Stimulated activated CD8-positive, alpha-beta memory T cell treated with anti-CD3 and anti-CD28 coated beads, Interleukin-7, amount 100 ng/mL, for 24 hours (primary cell): ENCODE measurements around the gene SCRN1.

ENCODE experiments used
- DNase-seq: peaks from one replicate; pipeline ENCODE4 v3.0.0-alpha.2; 2020; ENCODE audit warnings: low read depth

SCRN1 gene

GRCh38 chr7:30003098-30003497 is 13.5 kb upstream of the SCRN1 start:
- no peak for DNase-seq

DNA sequence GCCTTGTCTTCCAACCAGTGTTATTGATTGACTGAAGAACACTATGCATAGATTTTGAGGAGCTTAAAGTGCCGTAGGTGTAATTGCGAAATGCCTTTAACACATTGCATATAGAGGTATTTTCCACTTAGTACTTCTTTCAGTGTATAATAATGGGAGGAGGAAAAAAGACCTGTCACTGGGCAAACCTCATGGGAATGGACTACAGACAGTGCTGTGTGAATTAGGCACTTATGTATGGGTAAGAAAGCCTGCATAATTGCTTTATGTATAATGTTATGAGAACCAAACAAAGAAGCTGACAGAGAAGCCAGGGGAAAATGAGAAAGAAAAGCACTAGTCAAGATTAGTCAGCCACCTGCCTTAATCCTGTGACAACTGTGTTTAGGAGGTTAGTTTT is 12.4 kb upstream of the SCRN1 start:
- DNase-seq, result no peak

DNA sequence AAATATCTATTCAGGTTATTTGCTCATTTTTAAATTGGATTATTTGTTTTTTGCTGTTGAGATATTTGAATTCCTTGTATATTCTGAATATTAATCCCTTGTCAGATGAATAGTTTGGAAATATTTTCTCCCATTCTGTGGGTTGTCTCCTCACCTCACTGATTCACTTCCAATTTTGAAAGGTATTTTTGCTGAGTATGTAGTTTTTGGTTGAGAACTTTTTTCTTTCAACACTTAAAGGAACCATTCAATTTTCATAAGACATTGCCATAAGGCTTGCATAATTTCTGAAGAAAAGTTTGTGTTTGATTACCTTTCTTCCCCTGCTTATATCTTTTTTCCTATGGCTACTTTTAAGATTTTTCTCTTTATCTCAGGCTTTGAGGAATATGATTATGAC is 8.9 kb upstream of the SCRN1 start:
- no peak for DNase-seq

DNA sequence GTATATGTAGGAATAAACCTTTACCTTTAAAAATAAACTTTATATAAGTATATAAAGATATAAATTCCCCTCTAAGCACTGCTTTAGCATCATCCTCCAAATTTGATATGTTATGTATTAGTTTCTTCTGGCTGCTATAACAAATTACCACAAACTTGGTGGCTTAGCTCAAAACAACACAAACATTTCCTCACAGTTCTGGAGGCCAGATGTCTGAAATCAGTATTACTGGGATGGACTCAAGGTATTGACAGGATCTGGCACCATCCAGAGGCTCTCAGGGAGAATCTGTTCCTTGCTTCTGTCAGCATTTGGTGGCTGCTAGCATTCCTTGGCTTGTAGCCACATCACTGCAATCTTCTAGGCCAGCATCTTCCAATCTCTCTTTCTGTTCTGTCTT is 6.7 kb upstream of the SCRN1 start:
- no peak for DNase-seq

DNA sequence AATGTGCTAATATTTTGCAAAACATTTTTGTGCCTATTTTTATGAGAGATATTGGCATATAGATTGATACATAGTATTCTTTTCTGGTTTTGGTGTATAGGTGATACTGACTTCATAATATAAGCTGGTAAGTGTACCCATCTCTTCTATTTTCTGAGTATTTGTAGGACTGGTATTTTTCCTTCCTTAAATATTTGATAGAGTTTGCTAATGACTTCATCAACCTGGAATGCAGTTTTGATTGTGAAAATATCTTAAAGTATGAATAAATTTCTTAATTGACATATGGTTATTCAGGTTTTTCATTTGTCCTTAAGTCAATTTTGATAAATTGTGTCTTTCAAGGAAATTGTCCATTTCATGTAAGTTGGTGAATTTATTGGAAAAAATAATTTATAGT is 6.1 kb upstream of the SCRN1 start:
- no peak for DNase-seq

DNA sequence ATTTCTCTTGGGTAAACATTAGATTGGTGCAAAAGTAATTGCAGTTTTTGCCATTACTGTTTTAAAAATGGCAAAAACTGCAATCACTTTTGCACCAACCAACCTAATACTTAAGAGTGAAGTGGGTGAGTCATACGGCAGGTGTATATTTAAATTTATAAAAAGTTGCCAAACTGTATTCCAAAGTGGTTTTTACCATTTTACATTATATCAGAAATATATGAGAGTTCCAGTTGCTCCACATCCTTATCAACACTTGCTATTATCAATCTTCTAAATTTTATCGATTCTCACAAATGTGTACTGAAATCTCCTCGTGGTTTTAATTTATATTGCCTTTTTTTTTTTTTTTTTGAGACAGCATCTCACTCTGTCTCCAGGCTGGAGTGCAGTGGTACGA is 3.5 kb upstream of the SCRN1 start:
- DNase-seq, result no peak

- DNase-seq, result no peak
These were observed 2.3 kb upstream of the SCRN1 start for GRCh38 chr7:29991937-29992336.

DNA sequence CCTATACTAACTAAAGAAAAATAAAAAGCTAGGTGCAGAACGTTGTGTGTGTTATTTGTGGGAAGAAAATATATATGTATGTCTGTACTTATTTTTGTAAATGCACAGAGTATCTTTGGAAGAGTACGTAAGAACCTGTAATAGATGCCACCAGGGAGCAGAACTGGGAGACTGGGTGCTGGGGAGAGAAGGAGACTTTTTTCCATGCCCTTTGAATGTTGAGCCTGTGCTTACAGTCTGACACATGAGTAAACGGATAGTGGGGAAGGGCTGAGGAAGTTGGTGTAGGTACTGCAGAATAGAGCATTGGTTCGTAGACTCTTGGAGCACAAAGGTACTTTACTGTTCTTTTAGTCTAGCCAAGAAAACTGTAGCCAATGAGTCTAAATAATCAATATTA is 1.3 kb upstream of the SCRN1 start:
- no peak for DNase-seq

DNA sequence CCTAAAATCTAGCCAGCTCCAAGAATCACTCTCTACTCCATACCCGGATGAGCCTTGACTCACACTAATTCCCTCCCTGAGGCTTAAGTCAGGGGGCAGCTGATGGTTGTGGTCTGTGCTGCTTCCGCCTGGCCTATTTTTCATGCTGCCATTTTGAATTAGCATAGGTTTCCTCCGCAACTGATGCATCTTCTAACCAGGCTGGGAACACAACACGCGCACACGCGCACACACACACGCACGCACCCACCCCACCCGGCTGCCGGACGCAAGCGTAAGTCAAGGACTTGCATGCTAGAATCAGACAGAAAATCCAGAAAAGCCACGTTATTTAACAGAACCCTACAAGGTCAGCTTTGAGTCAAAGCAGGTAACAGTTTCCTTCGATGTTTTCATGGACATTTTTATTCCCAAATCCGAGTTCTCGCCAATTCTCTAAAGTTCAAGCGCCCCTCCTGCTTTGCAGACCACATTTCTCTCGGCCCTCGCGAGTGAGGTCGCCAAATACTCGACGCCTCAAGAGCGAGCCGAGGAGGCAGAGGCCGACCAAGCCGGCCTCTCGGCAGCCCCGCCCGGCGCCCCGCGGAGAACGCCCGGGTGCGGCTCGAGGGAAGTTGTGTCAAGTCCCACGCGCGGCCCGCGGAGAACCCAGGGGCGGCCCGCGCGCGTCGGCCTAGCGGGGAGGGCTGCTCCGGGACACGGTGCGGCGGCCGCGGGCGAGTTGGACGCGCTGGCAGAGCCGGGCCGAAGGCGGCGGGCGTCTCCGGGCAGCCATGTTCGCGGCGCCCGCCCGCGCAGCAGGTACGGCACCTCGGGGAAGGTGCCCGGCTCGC is 961 bp downstream of the SCRN1 start:
- no peak for DNase-seq

GRCh38 chr7:29987811-29988317 is 1.7 kb downstream of the SCRN1 start:
- DNase-seq, result no peak

DNA sequence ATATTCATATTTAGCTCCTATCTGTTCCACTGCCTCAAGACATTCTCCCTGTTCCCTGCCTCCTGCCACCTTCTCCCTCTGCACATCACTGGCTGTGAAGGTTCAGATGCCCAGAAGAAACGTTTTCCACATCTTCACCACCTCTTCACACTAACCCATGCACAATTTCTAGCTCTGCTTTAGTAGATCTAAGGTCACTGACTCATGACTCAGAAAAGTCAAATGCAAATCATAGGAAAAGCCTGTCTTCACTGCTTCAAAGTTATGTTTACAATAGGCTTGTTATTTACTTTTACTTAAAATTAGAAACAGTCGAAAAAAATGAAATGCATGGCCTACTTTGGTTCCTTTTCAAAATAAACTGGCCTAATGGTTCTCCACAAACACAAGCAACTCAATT is 2.5 kb downstream of the SCRN1 start:
- DNase-seq, result no peak

- DNase-seq, result no peak
These were observed 9.4 kb downstream of the SCRN1 start for GRCh38 chr7:29980151-29980550.

GRCh38 chr7:29977886-29978651 is 11.5 kb downstream of the SCRN1 start:
- no peak for DNase-seq

GRCh38 chr7:29976673-29977415 is 12.8 kb downstream of the SCRN1 start:
- no peak for DNase-seq

DNA sequence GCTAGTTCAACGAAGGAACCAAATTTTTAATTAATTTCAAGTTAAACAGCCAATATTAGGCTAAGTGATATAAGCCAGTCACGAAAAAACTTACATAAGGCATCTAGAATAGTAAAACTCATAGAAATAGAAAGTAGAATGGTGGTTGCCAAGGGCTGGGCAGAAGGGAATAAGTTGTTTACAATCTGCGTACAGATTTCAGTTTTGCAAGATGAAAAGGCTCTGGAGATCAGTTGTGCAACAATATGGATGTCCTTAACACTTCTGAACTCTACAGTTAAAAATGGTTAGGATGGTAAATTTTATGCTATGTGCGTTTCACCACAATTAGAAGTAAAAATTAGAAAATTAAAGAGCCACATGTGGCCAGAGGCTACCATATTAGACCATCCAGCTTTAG is 13.3 kb downstream of the SCRN1 start:
- DNase-seq, result no peak

GRCh38 chr7:29975561-29975960 is 14.0 kb downstream of the SCRN1 start:
- DNase-seq, result no peak

GRCh38 chr7:29974286-29974685 is 15.3 kb downstream of the SCRN1 start:
- no peak for DNase-seq

GRCh38 chr7:29972315-29972669 is 17.3 kb downstream of the SCRN1 start:
- no peak for DNase-seq

DNA sequence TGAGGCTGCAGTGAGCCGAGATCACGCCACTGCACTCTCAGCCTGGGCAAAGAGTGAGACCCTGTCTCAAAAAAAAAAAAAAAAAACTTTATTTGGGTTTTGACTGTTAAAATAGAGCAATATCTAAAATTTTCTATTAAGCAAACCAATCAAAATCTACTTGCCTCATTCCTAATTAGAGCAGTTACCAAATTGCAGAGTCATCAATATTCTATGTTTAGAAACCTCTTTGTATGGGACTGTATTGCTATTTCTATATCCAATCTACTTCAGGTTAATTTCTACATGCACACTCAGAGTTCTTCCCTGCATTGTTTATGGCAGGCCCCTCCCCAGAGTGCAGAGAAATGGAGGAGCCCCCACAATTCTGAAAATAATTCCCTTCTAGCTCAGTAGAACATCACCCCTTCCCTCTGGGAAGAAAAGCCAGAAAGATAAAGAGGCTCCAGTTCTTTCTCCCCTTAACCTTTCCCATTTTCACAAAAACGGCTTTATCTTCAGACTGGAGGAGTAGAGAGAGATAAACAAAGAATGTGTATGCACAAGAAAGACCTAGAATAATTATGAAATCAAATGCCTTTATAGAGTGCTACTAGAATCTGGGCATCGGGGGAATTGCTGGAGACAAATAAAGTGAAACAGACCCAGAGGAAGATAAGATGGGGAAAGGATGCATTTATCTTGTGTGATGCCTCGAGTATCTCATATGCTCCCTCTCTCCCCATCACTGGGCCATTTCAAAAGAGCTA is 17.9 kb downstream of the SCRN1 start:
- DNase-seq, result no peak

DNA sequence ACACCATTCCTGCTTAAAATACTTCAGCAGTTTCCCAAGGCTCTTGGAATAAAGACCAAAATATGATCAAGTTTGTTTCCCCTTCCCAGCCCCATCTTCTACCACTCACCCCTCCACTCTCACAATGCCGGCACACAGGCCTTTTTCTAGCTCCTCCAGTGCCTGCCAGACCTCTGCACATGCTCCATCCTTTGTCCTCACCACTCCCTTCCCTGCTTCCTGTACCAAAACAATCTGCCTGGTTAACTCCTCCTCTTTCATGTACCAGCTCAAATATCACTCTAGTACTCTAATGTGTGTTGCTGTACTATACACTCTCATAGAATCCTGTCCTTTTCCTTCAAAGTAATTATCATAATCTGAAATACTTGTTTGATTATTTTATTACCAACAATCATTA is 19.4 kb downstream of the SCRN1 start:
- DNase-seq, result no peak

DNA sequence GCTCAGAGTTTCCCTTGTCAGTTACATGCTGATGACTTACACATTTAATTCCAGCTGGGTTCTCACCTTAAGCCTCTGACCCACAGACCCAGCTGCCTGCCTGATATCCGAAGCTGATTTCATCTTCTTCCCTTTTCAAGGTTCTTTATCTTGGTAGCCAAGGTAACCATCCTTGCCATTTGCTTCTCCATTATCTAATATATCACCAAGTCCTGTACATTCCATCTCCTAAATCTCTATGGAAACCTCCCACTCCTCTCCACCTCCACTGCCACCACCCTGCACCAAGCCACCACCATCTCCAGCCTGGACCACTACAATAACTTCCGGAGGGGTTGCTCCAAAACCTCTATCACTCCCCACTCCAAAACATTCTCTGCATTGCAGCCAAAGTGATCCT is 19.9 kb downstream of the SCRN1 start:
- no peak for DNase-seq
